Mesenchymal stem cell (in vitro differentiated cells and primary cell): ENCODE results near the gene COL18A1.
"Not testable (repeated sequence)": the region's sequence is repeated elsewhere in the genome, so short reads cannot be mapped to it uniquely, and the experiment has no call there.

Source experiments
- DNase-seq: peaks from one replicate; pipeline ENCODE4 v3.0.0-alpha.2; 2013
- H2AFZ ChIP-seq: one replicate; pipeline ENCODE4 v1.6.1; 2013; ENCODE audit warnings: low read depth, mild to moderate bottlenecking, control low read depth, inconsistent platforms, low read length, moderate library complexity
- H2AK5ac ChIP-seq: 2 replicates; pipeline ENCODE4 v1.6.1; 2013; ENCODE audit warnings: low read length, moderate library complexity, mild to moderate bottlenecking, inconsistent platforms; ENCODE audit not compliant: severe bottlenecking
- H2BK120ac ChIP-seq: one replicate; pipeline ENCODE4 v1.6.1; 2013; ENCODE audit warnings: low read depth, mild to moderate bottlenecking, inconsistent platforms, low read length, moderate library complexity
- H2BK12ac ChIP-seq, 2 experiments: one replicate each; pipeline ENCODE4 v1.6.1; 2013; ENCODE audit warnings: inconsistent platforms in 2 of 2, low read length in 2 of 2, mild to moderate bottlenecking in 2 of 2, moderate library complexity in 2 of 2, control low read depth in 1 of 2
- H2BK15ac ChIP-seq: one replicate; pipeline ENCODE4 v1.6.1; 2013; ENCODE audit warnings: mild to moderate bottlenecking, low read depth, inconsistent platforms; ENCODE audit not compliant: poor library complexity, severe bottlenecking
- H2BK5ac ChIP-seq: 2 replicates; pipeline ENCODE4 v1.6.1; 2013; ENCODE audit warnings: low read depth, mild to moderate bottlenecking, low read length, control low read depth, inconsistent platforms; ENCODE audit not compliant: poor library complexity, severe bottlenecking
- H3K14ac ChIP-seq, 2 experiments: one replicate each; pipeline ENCODE4 v1.6.1; 2013; ENCODE audit warnings: inconsistent platforms in 2 of 2, low read length in 2 of 2, control low read depth in 1 of 2, mild to moderate bottlenecking in 1 of 2, moderate library complexity in 1 of 2
- H3K18ac ChIP-seq, 2 experiments: one replicate each; pipeline ENCODE4 v1.6.1; 2013; ENCODE audit warnings: inconsistent platforms in 2 of 2, low read length in 2 of 2, control low read depth in 1 of 2, low read depth in 1 of 2, mild to moderate bottlenecking in 1 of 2
- H3K23ac ChIP-seq, 2 experiments: one replicate each; pipeline ENCODE4 v1.6.1; 2013; ENCODE audit warnings: inconsistent platforms in 2 of 2, low read length in 2 of 2, mild to moderate bottlenecking in 2 of 2, moderate library complexity in 2 of 2, control low read depth in 1 of 2
- H3K27ac ChIP-seq: 2 replicates; pipeline ENCODE4 v1.5.1; 2013; ENCODE audit warnings: mild to moderate bottlenecking, moderate library complexity, low read length, control low read depth, inconsistent platforms; ENCODE audit not compliant: poor library complexity, severe bottlenecking
- H3K27me3 ChIP-seq, 2 experiments: 2 replicates each; pipeline versions ENCODE4 v1.6.1 to v1.7.0; 2013; ENCODE audit warnings: low read length in 2 of 2, mild to moderate bottlenecking in 2 of 2, moderate library complexity in 2 of 2, control low read depth in 1 of 2, inconsistent platforms in 1 of 2; ENCODE audit not compliant: control insufficient read depth in 1 of 2, insufficient read depth in 1 of 2
- H3K36me3 ChIP-seq, 2 experiments: 2 replicates each; pipeline versions ENCODE4 v1.6.1 to v1.7.0; 2013; ENCODE audit warnings: low read length in 2 of 2, control low read depth in 1 of 2, inconsistent platforms in 1 of 2, low read depth in 1 of 2, mild to moderate bottlenecking in 1 of 2; ENCODE audit not compliant: insufficient read depth in 2 of 2, control insufficient read depth in 1 of 2
- H3K4ac ChIP-seq, 2 experiments: one replicate each; pipeline ENCODE4 v1.6.1; 2013; ENCODE audit warnings: inconsistent platforms in 2 of 2, low read length in 2 of 2, mild to moderate bottlenecking in 2 of 2, moderate library complexity in 2 of 2, control low read depth in 1 of 2, low read depth in 1 of 2
- H3K4me1 ChIP-seq: 2 replicates; pipeline ENCODE4 v1.6.1; 2013; ENCODE audit warnings: low read depth, low read length, control low read depth; ENCODE audit not compliant: control insufficient read depth, insufficient read depth
- H3K4me2 ChIP-seq: 2 replicates; pipeline ENCODE4 v1.6.1; 2013; ENCODE audit warnings: low read length, mild to moderate bottlenecking, inconsistent platforms; ENCODE audit not compliant: poor library complexity, severe bottlenecking
- H3K4me3 ChIP-seq, 2 experiments: 2 replicates each; pipeline versions ENCODE4 v1.5.1 to v1.7.0; 2013; ENCODE audit warnings: low read length in 2 of 2, mild to moderate bottlenecking in 2 of 2, control low read depth in 1 of 2, low read depth in 1 of 2; ENCODE audit not compliant: insufficient read depth in 1 of 2
- H3K79me1 ChIP-seq: replicated peaks from 2 replicates; pipeline ENCODE4 v1.6.1; 2013; ENCODE audit warnings: mild to moderate bottlenecking, control low read depth, low read length, inconsistent platforms; ENCODE audit not compliant: poor library complexity, severe bottlenecking
- H3K9ac ChIP-seq: 2 replicates; pipeline ENCODE4 v1.7.0; 2013; ENCODE audit warnings: mild to moderate bottlenecking, low read length, moderate library complexity
- H3K9me3 ChIP-seq: 2 replicates; pipeline ENCODE4 v1.7.0; 2013; ENCODE audit warnings: mild to moderate bottlenecking, low read length; ENCODE audit not compliant: control insufficient read depth
- H4K8ac ChIP-seq: one replicate; pipeline ENCODE4 v1.6.1; 2013; ENCODE audit warnings: inconsistent platforms, mild to moderate bottlenecking, low read length, moderate library complexity
- H4K91ac ChIP-seq: one replicate; pipeline ENCODE4 v1.6.1; 2013; ENCODE audit warnings: mild to moderate bottlenecking, low read length, inconsistent platforms
- WGBS: methylation state at CpG from one replicate; pipeline ENCODE4 v1.1.7; 2013; ENCODE audit warnings: mixed read lengths; 5-methylcytosine and 5-hydroxymethylcytosine counted together

COL18A1 gene

DNA sequence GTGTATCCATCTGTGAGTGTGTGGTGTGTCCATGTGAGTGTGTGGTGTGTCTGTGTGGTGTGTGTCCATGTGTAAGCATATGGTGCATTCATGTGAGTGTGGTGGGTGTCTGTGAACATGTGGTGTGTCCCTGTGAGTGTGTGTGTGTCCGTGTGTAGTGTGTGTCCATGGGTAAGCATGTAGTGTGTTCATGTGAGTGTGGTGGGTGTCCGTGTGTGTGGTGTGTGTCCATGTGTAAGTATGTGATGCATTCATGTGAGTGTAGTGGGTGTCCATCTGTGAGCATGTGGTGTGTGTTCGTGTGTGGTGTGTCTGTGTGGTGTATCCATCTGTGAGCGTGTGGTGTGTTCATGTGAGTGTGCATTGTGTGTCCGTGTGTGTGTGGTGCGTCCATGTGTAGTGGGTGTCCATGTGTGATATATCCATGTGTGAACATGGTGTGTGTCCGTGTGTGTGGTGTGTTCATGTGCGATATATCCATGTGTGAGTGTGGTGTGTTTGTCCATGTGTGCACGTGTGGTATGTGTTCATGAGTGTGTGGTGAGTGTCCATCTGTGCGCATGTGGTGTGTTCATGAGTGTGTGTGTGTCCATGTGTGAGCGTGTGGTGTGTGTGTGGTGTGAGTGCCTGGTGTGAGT, 124.9 kb downstream of the COL18A1 start:
- Histone ChIP-seq H2BK15ac (no peak overlapping the region), H3K4me2 (no peak overlapping the region), H3K4me1 (peaks cover 22% of the 10 kb centered on the region), H3K36me3 (peaks cover 14 to 66% of the 10 kb centered on the region in 2 experiments), H3K4me3 (no peak overlapping the region), H3K79me1 (peaks cover 12% of the 10 kb centered on the region), H3K23ac (no peak overlapping the region), H3K14ac (peak overlapping the region in 1 of 2 experiments; percentile 0), H4K91ac (peak overlapping the region; percentile 8), H2BK12ac (no peak overlapping the region), H3K4ac (no peak overlapping the region), H3K9ac (no peak overlapping the region), H2AFZ (no peak overlapping the region), H4K8ac (no peak overlapping the region), H3K27me3 (no peaks in the 10 kb centered on the region), H3K9me3 (no peaks in the 10 kb centered on the region), H3K18ac (no peak overlapping the region), H2AK5ac (no peak overlapping the region), H2BK120ac (no peak overlapping the region), H2BK5ac (no peak overlapping the region), H3K27ac (no peak overlapping the region)
- 97% methylated on average over 11 of the region's 11 CpGs for WGBS
- no peak for DNase-seq

DNA sequence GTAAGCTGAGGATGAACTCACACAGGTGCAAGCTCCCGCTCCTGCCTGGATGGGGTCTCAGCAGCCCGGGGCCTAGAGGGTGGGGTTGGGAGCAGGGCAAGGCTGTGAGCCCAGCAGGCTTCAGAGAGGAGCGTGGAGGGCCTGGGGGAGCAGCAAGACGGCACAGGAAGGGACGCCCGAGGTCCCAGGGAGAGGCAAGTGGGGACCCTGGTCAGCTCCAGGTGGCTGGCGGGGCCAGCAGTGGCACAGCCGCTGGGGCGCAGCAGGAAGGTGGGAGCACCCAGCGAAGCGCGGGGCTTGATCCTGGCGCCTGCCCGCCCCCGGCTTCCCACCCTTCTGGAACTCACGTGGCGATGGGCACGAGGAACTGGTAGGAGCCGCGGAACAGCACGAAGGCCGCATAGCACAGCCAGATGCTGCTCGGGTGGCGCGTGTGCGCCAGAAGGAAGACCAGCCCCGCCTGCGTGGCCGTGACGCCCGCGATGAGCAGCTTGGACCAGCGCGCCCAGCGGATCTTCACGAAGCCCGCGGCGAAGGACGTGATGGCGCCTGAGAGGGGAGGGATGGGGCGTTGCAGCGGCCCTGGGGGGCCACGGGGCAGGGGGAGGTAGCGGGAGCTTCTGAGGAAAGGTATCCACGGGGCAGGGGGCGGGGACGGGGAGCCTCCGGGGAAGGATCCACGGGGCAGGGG, 125.6 kb downstream of the COL18A1 start:
- H3K27me3 ChIP-seq, result no peaks in the 10 kb centered on the region
- peaks cover 12 to 66% of the 10 kb centered on the region in 2 experiments for H3K36me3 ChIP-seq
- H3K4me1 ChIP-seq, result peaks cover 23% of the 10 kb centered on the region
- H2BK12ac ChIP-seq, result no peak overlapping the region
- no peak overlapping the region for H4K8ac ChIP-seq
- no peak overlapping the region for H3K18ac ChIP-seq
- peaks cover 12% of the 10 kb centered on the region for H3K79me1 ChIP-seq
- no peak overlapping the region for H2AFZ ChIP-seq
- H2BK5ac ChIP-seq, result no peak overlapping the region
- H2BK120ac ChIP-seq, result no peak overlapping the region
- no peak overlapping the region for H3K4me2 ChIP-seq
- H3K23ac ChIP-seq, result no peak overlapping the region
- H3K4ac ChIP-seq, result no peak overlapping the region
- no peak overlapping the region for H3K14ac ChIP-seq
- no peak overlapping the region for H3K27ac ChIP-seq
- no peak overlapping the region for H2AK5ac ChIP-seq
- 98% methylated on average over 50 of the region's 50 CpGs for WGBS
- no peak overlapping the region for H3K4me3 ChIP-seq
- H3K9ac ChIP-seq, result no peak overlapping the region
- H4K91ac ChIP-seq, result no peak overlapping the region
- no peaks in the 10 kb centered on the region for H3K9me3 ChIP-seq
- no peak overlapping the region for H2BK15ac ChIP-seq
- DNase-seq, result no peak

DNA sequence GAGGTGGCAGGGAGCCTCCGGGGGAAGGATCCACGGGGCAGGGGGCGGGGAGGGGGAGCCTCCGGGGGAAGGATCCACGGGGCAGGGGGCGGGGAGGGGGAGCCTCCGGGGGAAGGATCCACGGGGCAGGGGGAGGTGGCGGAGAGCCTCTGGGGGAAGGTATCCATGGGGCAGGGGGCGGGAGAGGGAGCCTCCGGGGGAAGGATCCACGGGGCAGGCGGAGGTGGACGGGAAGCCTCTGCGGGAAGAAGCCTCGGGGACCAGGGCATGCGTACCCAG, 126.1 kb downstream of the COL18A1 start:
- Histone ChIP-seq H3K79me1 (peaks cover 12% of the 10 kb centered on the region), H3K4me1 (peaks cover 21% of the 10 kb centered on the region), H3K36me3 (peaks cover 12 to 68% of the 10 kb centered on the region in 2 experiments)
- H3K27me3 ChIP-seq, H2AK5ac ChIP-seq, H2BK12ac ChIP-seq, H4K91ac ChIP-seq, H2AFZ ChIP-seq, DNase-seq, H3K27ac ChIP-seq, H3K18ac ChIP-seq, H3K23ac ChIP-seq, H3K9ac ChIP-seq, H3K9me3 ChIP-seq, H3K4me3 ChIP-seq, H2BK120ac ChIP-seq, H3K4ac ChIP-seq, H4K8ac ChIP-seq, H2BK5ac ChIP-seq, H3K14ac ChIP-seq, H2BK15ac ChIP-seq, H3K4me2 ChIP-seq: not testable (repeated sequence)
- 98% methylated on average over 16 of the region's 17 CpGs for WGBS

DNA sequence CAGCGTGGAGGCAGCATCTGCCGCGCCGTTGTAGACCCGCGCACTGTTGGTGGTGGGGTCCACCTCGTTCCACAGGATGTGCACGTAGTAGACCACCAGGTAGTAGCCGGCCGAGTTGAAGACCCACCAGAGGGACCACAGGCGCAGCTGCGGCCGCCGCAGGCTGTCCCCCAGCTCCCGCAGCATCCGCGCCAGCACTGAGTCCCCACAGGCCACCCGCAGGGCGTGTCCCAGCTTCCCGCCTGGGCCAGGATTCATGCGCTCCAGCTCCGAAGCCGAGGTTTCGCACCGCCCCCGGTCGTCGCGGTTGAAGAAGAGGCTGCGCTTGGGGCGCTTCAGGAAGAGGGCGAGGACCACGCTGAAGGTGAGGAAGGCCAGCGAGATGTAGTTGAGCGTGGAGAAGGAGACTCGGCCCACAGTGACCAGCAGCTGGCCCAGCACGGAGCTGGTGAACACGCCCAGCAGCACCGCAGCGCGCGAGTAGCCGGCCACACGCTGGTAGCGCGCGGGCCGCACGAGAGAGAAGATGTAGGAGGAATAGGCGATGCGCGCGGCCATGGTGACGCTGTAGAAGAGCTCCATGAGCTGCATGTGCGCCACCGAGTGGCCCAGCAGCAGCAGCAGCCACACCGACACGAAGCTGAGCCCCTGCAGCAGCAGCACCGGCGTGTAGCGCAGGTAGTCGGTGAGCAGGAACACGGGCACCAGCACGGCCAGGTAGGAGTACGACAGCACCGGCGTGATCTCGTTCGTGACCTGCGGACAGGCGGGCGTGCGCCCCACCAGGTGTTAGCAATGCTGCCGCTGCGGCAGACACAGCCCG, 126.6 kb downstream of the COL18A1 start:
- Histone ChIP-seq H3K23ac (no peak overlapping the region), H3K36me3 (peaks cover 12 to 72% of the 10 kb centered on the region in 2 experiments), H2BK5ac (no peak overlapping the region), H3K9ac (no peak overlapping the region), H2BK120ac (no peak overlapping the region), H3K4ac (no peak overlapping the region), H2AFZ (no peak overlapping the region), H3K18ac (no peak overlapping the region), H3K27me3 (no peaks in the 10 kb centered on the region), H3K14ac (no peak overlapping the region), H3K4me3 (no peak overlapping the region), H3K9me3 (no peaks in the 10 kb centered on the region), H3K27ac (no peak overlapping the region), H4K8ac (no peak overlapping the region), H3K4me2 (no peak overlapping the region), H2BK12ac (no peak overlapping the region), H2BK15ac (no peak overlapping the region), H3K4me1 (peaks cover 21% of the 10 kb centered on the region), H2AK5ac (no peak overlapping the region), H4K91ac (peak overlapping the region; percentile 58), H3K79me1 (peaks cover 12% of the 10 kb centered on the region)
- WGBS, result 97% methylated on average over 76 of the region's 76 CpGs
- DNase-seq, result no peak
